Measurements from ENCODE around the gene PSPH.
A peak's percentile ranks its signal among the peaks of the same experiment; 100 is the strongest.
"Not testable (repeated sequence)": the region's sequence is repeated elsewhere in the genome, so short reads cannot be mapped to it uniquely, and the experiment has no call there.

The PSPH gene

DNA sequence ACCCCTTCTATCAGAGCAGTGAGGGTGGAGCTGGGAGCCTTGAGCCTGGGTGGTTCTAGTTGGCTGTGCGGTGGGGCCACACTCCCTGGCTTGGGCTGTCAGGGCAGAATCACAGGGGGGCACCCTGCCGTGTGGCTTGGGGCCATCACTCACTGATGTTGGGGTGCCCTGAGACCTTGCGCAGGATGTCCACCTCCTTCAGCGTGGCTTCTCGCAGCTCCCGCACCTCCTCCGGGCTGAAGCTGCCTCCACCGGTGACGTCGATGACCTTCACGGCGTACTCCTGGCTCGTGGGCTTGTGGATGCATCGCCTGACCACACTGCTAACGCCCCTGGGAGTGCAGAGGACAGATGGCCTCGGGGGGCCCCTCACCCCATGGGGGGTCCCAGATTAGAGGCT lies 36.2 kb upstream of the PSPH start:
- Histone ChIP-seq H3K27me3 (no peaks in the 10 kb centered on the region), H3K9ac (no peak overlapping the region), H3K4me2 (no peak overlapping the region), H3K4me3 (no peak overlapping the region), H4K20me1 (peaks cover 0 to 12% (median 0%) of the 10 kb centered on the region in 11 experiments; a peak in 3 of 22 replicates), H3K9me3 (replicated peaks in 1 of 11) (no peaks in the 10 kb centered on the region), H3K4me1 (peaks cover 0 to 49% (median 28%) of the 10 kb centered on the region in 10 experiments; a peak in 15 of 20 replicates), H3K36me3 (peaks cover 15 to 64% (median 35%) of the 10 kb centered on the region in 11 experiments), H3K27ac (no peak overlapping the region)
- TF ChIP-seq Cebpa-rat (IDR thresholded peaks at IDR 0.05) = no peak

DNA sequence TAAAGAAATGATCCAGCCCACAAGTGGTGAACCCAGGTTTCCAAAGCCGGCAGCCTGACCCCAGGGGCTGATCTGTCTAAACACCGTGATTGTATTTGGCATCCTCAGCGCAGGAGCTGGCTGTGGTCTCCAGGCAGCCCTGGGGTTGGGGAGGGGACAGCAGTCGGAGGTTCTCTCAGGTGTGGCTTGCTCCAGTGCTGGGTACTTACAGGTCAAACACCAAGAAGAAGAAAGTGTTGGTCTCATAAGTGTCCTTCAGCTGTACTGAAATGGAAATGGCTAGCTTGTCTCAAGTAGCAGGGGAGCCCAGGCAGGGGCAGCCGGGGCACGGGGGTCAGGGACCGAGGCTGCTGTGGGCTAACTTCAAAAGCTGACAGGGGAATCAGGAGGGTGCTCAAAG lies 35.5 kb upstream of the PSPH start:
- no peaks in the 10 kb centered on the region for H3K27me3 ChIP-seq
- H3K9ac ChIP-seq = no peak overlapping the region
- no peak overlapping the region for H3K4me2 ChIP-seq
- peaks cover 0 to 54% (median 33%) of the 10 kb centered on the region in 10 experiments; a peak in 15 of 20 replicates for H3K4me1 ChIP-seq
- no peak overlapping the region for H3K27ac ChIP-seq
- no peak overlapping the region for H3K4me3 ChIP-seq
- no peak for TF ChIP-seq Cebpa-rat (IDR thresholded peaks at IDR 0.05)
- no peaks in the 10 kb centered on the region for H3K9me3 ChIP-seq (replicated peaks in 1 of 11)
- H3K36me3 ChIP-seq = peaks cover 20 to 70% (median 40%) of the 10 kb centered on the region in 11 experiments
- peaks cover 0 to 13% (median 0%) of the 10 kb centered on the region in 11 experiments; a peak in 3 of 22 replicates for H4K20me1 ChIP-seq

DNA sequence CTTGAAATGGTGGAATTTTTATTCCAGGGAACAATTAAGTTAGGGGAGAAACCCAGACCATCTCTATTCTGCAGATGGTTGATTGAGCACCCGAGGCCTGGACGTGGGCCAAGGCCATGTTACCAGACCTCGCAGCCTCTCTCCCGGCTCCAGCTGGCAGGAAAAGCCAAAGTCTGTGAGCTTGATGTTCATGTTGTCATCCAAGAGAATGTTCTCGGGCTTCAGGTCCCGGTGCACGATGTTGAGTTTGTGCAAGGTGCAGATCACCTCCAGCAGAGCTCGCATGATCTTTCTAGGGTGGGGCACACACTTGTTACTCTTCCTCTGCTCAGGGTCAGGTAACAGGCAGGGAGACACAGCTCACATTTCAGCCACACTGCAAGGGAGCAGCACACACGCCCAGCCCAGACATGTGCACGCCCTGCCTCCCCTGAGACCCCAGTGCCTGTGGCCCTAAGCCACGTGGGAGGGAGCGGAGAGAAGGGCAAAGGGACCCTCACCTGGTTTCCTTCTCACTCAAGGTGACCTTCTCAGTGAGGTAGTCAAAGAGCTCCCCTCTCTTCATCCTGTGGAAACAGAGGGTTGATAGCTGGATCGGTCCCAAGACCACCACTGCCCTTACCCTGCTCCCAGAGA lies 32.0 kb upstream of the PSPH start:
- Histone ChIP-seq H3K4me1 (peaks cover 22 to 77% (median 63%) of the 10 kb centered on the region in 10 experiments), H3K9ac (peak overlapping the region in 3 of 11 experiments; percentile 9 to 52 (median 40); a peak in 3 of 22 replicates), H3K9me3 (replicated peaks in 1 of 11) (no peaks in the 10 kb centered on the region), H3K4me3 (no peak overlapping the region), H3K27ac (peak overlapping the region in 4 of 11 experiments; percentile 30 to 46 (median 40); a peak in 6 of 22 replicates), H3K36me3 (peaks cover 40 to 77% (median 54%) of the 10 kb centered on the region in 11 experiments), H4K20me1 (peaks cover 0 to 28% (median 0%) of the 10 kb centered on the region in 11 experiments; a peak in 9 of 22 replicates), H3K4me2 (peak overlapping the region in 8 of 11 experiments; percentile 30 to 86 (median 70); a peak in 16 of 22 replicates), H3K27me3 (no peaks in the 10 kb centered on the region)
- no peak for TF ChIP-seq Cebpa-rat (IDR thresholded peaks at IDR 0.05)

DNA sequence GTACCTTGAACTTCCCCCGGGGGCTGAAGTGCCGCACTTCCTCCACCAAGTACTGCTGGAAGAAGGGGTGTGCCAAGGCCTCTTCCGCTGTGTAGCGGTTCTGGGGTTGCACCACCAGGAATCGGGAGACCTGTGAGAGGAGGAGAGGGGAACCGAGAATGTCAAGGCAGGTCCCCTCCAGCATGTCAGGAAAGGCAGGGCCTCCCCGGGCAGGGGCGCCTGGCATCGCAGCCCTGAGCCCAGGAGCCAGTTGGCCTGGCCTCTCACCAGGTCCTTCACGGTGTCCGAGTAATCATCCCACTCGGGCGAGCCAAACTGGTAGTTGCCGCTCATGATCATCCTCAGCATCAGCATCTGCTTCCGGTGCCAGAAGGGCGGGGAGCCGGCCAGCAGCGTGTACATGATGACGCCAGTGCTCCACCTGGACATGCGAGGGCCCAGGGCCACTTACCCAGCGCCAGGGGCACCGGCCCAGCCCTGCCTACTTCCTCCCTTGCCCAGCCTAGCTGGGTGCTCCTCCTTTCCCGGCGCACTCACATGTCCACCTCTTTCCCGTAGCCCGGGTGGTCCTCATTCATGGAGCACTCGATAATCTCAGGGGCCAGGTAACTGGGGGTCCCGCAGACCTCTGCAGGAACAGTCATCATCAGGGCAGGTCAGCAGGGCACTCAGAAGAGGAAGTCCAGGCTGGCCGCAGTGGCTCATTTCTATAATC lies 30.5 kb upstream of the PSPH start:
- Histone ChIP-seq H3K36me3 (peaks cover 38 to 76% (median 54%) of the 10 kb centered on the region in 11 experiments), H3K4me2 (peak overlapping the region in 5 of 11 experiments; percentile 12 to 86 (median 75); a peak in 6 of 22 replicates), H3K9ac (no peak overlapping the region), H3K27me3 (no peaks in the 10 kb centered on the region), H3K27ac (peak overlapping the region in 2 of 11 experiments; percentile 4 to 28; a peak in 2 of 22 replicates), H3K4me3 (no peak overlapping the region), H3K9me3 (replicated peaks in 1 of 11) (no peaks in the 10 kb centered on the region), H3K4me1 (peaks cover 22 to 85% (median 68%) of the 10 kb centered on the region in 10 experiments), H4K20me1 (peaks cover 0 to 30% (median 0%) of the 10 kb centered on the region in 11 experiments; a peak in 9 of 22 replicates)
- TF ChIP-seq Cebpa-rat (IDR thresholded peaks at IDR 0.05) = no peak

DNA sequence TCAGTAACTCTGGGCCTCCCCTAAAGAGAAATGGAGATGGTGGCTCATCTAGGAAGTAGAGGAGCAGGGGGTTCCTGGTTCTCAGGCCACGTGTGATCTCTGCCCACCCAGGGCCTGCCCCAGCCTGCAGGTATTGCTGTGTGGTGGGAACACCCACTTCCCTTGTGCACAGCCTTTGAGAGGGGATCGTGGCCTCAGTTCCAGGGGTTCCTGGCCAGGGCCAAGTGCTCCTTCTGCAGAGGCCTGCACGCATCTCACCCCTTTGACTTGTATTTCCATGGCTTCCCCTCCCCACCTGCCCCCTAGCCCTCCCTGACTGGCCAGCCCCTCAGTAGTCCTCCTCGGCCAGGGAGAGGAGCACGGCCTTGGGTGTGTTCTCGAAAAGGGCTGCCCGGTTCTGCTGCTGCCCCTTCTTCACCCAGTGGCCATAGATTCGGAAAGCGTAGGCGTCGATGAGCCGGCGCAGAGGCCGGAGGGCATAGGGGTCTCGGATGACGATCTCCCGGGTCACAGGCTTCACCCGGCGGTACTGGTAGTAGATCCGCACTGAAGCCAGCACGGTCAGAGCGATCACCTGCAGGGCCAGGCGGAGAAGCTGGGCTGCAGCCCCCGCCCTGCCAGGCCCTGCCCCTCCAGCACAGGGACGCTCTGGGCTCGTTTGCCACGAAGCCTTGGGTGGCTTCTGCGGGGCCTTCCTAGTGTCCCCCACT lies 29.6 kb upstream of the PSPH start:
- not testable (repeated sequence) for H3K4me3 ChIP-seq; H3K27me3 ChIP-seq; H3K9me3 ChIP-seq (replicated peaks in 1 of 11); H3K9ac ChIP-seq
- Histone ChIP-seq H3K27ac (peak overlapping the region in 7 of 11 experiments; percentile 34 to 63 (median 47); a peak in 7 of 22 replicates), H3K4me1 (peaks cover 22 to 84% (median 68%) of the 10 kb centered on the region in 10 experiments), H3K4me2 (peak overlapping the region in 9 of 11 experiments; percentile 58 to 91 (median 68); a peak in 14 of 22 replicates), H3K36me3 (peaks cover 43 to 76% (median 56%) of the 10 kb centered on the region in 11 experiments), H4K20me1 (peaks cover 0 to 30% (median 0%) of the 10 kb centered on the region in 11 experiments; a peak in 9 of 22 replicates)

DNA sequence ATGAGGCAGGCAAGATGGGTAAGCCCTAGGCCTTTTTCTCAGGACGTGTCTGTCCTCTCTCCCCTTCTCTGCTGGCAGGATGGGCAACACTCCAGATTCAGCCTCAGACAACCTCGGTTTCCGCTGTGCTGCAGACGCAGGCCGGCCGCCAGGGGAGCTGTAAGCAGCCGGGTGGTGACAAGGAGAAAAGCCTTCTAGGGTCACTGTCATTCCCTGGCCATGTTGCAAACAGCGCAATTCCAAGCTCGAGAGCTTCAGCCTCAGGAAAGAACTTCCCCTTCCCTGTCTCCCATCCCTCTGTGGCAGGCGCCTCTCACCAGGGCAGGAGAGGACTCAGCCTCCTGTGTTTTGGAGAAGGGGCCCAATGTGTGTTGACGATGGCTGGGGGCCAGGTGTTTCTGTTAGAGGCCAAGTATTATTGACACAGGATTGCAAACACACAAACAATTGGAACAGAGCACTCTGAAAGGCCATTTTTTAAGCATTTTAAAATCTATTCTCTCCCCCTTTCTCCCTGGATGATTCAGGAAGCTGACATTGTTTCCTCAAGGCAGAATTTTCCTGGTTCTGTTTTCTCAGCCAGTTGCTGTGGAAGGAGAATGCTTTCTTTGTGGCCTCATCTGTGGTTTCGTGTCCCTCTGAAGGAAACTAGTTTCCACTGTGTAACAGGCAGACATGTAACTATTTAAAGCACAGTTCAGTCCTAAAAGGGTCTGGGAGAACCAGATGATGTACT lies 28.4 kb upstream of the PSPH start:
- Histone ChIP-seq H3K4me3 (no peak overlapping the region; a peak in 2 of 20 replicates), H4K20me1 (peaks cover 0 to 30% (median 0%) of the 10 kb centered on the region in 11 experiments; a peak in 8 of 22 replicates), H3K27ac (peak overlapping the region; percentile 11 to 63 (median 43); a peak in 18 of 22 replicates), H3K27me3 (no peaks in the 10 kb centered on the region), H3K4me2 (peak overlapping the region; percentile 48 to 91 (median 68)), H3K9ac (peak overlapping the region in 8 of 11 experiments; percentile 3 to 56 (median 44); a peak in 13 of 22 replicates), H3K9me3 (replicated peaks in 1 of 11) (no peaks in the 10 kb centered on the region), H3K4me1 (peaks cover 22 to 71% (median 61%) of the 10 kb centered on the region in 10 experiments), H3K36me3 (peaks cover 51 to 79% (median 59%) of the 10 kb centered on the region in 11 experiments)
- no peak for TF ChIP-seq Cebpa-rat (IDR thresholded peaks at IDR 0.05)

DNA sequence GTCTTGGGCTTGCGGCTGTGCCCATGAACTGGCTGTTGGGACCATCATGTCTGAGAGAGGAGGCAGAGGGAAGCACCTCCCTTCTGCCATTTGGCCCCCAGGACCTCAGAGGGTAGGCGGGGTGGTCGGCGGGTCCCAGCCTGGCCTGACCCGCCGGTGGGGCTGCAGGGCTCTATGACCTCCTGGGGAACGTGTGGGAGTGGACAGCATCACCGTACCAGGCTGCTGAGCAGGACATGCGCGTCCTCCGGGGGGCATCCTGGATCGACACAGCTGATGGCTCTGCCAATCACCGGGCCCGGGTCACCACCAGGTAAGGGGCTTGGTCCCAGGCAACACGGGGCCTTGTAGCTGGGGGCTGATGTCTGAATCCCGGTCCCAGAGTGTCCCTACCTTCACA lies 27.0 kb upstream of the PSPH start:
- Histone ChIP-seq H3K4me2 (peak overlapping the region in 9 of 11 experiments; percentile 52 to 91 (median 68); a peak in 12 of 22 replicates), H3K4me3 (no peak overlapping the region), H3K9me3 (replicated peaks in 1 of 11) (no peaks in the 10 kb centered on the region), H3K27me3 (no peaks in the 10 kb centered on the region), H4K20me1 (peaks cover 0 to 44% (median 10%) of the 10 kb centered on the region in 11 experiments; a peak in 10 of 22 replicates), H3K27ac (peak overlapping the region in 2 of 11 experiments; percentile 47 to 53; a peak in 3 of 22 replicates), H3K9ac (peak overlapping the region in 3 of 11 experiments; percentile 13 to 42 (median 27); a peak in 1 of 22 replicates), H3K4me1 (peaks cover 22 to 57% (median 47%) of the 10 kb centered on the region in 10 experiments), H3K36me3 (peaks cover 59 to 87% (median 69%) of the 10 kb centered on the region in 11 experiments)
- no peak for TF ChIP-seq Cebpa-rat (IDR thresholded peaks at IDR 0.05)

DNA sequence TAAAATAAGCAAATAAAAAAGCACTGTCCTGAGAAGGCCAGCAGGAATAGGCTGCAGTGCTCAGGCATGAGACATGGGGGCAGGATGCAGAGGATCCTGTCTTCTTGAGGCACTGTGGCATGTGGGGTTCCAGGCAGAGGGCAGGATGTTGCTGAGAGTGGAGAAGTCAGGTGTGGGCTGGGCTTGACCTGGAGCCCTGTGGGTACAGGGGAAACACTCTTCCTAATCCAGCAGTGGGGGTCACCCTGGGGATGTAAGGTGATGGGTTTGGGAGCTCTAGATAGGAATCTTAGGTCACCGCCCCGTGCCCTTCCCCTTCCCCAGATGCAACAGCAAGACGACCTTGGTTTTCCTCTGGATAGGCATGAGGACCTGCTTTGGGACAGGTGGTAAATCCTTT lies 26.4 kb upstream of the PSPH start:
- TF ChIP-seq Cebpa-rat (IDR thresholded peaks at IDR 0.05) = no peak
- Histone ChIP-seq H3K4me1 (peaks cover 22 to 52% (median 42%) of the 10 kb centered on the region in 10 experiments), H3K4me2 (no peak overlapping the region), H3K9me3 (replicated peaks in 1 of 11) (no peaks in the 10 kb centered on the region), H3K27ac (peak overlapping the region in 1 of 11 experiments; percentile 53; a peak in 1 of 22 replicates), H3K36me3 (peaks cover 64 to 92% (median 74%) of the 10 kb centered on the region in 11 experiments), H3K4me3 (no peak overlapping the region), H4K20me1 (peaks cover 0 to 49% (median 13%) of the 10 kb centered on the region in 11 experiments; a peak in 11 of 22 replicates), H3K27me3 (no peaks in the 10 kb centered on the region), H3K9ac (no peak overlapping the region; a peak in 2 of 22 replicates)

Data from BLaER1 treated with 17β-estradiol and CSF1 and Interleukin-3, amounts not matched to agents 10 nM and 100 nM (cell line).